Measurements from ENCODE around the gene CDC14B. TPM values are rescaled to one million over a fixed set of nuclear protein-coding genes. Genes with fewer than 3 reads are reported as not detected.

Gene CDC14B
- total RNA-seq, 1 experiment from 2014 or later = 5.2 TPM

- no peak for TF ChIP-seq EZH2 (IDR thresholded peaks at IDR 0.05; ENCODE audit: borderline replicate concordance, low read depth, low read length, poor library complexity, severe bottlenecking)
- no peak for DNase-seq (ENCODE audit: low spot score)
- CTCF ChIA-PET = no interaction called here
- H3K36me3 ChIP-seq (ENCODE audit: insufficient read depth, low read length, poor library complexity, severe bottlenecking) = no peaks in the 10 kb centered on the region
- intact Hi-C loops (cut with micrococcal nuclease; ENCODE audit: unreplicated experiment) = no loop called here
- no peaks in the 10 kb centered on the region for H3K9me3 ChIP-seq (ENCODE audit: low read depth, low read length, poor library complexity, severe bottlenecking)
- H3K4me1 ChIP-seq (ENCODE audit: insufficient read depth, low read length, poor library complexity, severe bottlenecking) = no peaks in the 10 kb centered on the region
- no TSS peak for BruUV-seq (replicated peaks)
- H3K4me3 ChIP-seq (ENCODE audit: low read depth, low read length, poor library complexity, severe bottlenecking) = no peak overlapping the region
- H3K27me3 ChIP-seq (replicated peaks; ENCODE audit: insufficient read depth, low read depth, low read length, poor library complexity) = no peaks in the 10 kb centered on the region
- POLR2A ChIA-PET (ENCODE audit: low non-redundant PET) = no interaction called here
- no peak overlapping the region for H3K27ac ChIP-seq (ENCODE audit: low read depth, low read length, poor library complexity, severe bottlenecking)
Measured at GRCh38 chr9:96557921-96558320, 61.7 kb downstream of the CDC14B start.

GRCh38 chr9:96556701-96557461 is 62.8 kb downstream of the CDC14B start:
- Histone ChIP-seq H3K4me1 (ENCODE audit: insufficient read depth, low read length, poor library complexity, severe bottlenecking) (no peaks in the 10 kb centered on the region), H3K9me3 (ENCODE audit: low read depth, low read length, poor library complexity, severe bottlenecking) (no peaks in the 10 kb centered on the region), H3K27me3 (replicated peaks; ENCODE audit: insufficient read depth, low read depth, low read length, poor library complexity) (no peaks in the 10 kb centered on the region), H3K4me3 (ENCODE audit: low read depth, low read length, poor library complexity, severe bottlenecking) (no peak overlapping the region), H3K27ac (ENCODE audit: low read depth, low read length, poor library complexity, severe bottlenecking) (no peak overlapping the region), H3K36me3 (ENCODE audit: insufficient read depth, low read length, poor library complexity, severe bottlenecking) (no peaks in the 10 kb centered on the region)
- TF ChIP-seq CTCF (conservative IDR thresholded peaks at IDR 0.05; ENCODE audit: low read depth, low read length) (no peak), EZH2 (IDR thresholded peaks at IDR 0.05; ENCODE audit: borderline replicate concordance, low read depth, low read length, poor library complexity, severe bottlenecking) (no peak)
- ChIA-PET POLR2A (ENCODE audit: low non-redundant PET) (no interaction called here), CTCF (no interaction called here)
- no TSS peak for BruUV-seq (replicated peaks)
- DNase-seq (ENCODE audit: low spot score) = no peak
- intact Hi-C loops (cut with micrococcal nuclease; ENCODE audit: unreplicated experiment) = no loop called here

GRCh38 chr9:96555567-96556386 is 63.9 kb downstream of the CDC14B start:
- Histone ChIP-seq H3K36me3 (ENCODE audit: insufficient read depth, low read length, poor library complexity, severe bottlenecking) (no peaks in the 10 kb centered on the region), H3K27me3 (replicated peaks; ENCODE audit: insufficient read depth, low read depth, low read length, poor library complexity) (no peaks in the 10 kb centered on the region), H3K4me1 (ENCODE audit: insufficient read depth, low read length, poor library complexity, severe bottlenecking) (no peaks in the 10 kb centered on the region), H3K4me3 (ENCODE audit: low read depth, low read length, poor library complexity, severe bottlenecking) (no peak overlapping the region), H3K9me3 (ENCODE audit: low read depth, low read length, poor library complexity, severe bottlenecking) (no peaks in the 10 kb centered on the region), H3K27ac (ENCODE audit: low read depth, low read length, poor library complexity, severe bottlenecking) (no peak overlapping the region)
- CTCF ChIA-PET = no interaction called here
- DNase-seq (ENCODE audit: low spot score) = peak; percentile 19
- BruUV-seq (replicated peaks) = no TSS peak
- intact Hi-C loops (cut with micrococcal nuclease; ENCODE audit: unreplicated experiment) = no loop called here
- POLR2A ChIA-PET (ENCODE audit: low non-redundant PET) = no interaction called here
- TF ChIP-seq EZH2 (IDR thresholded peaks at IDR 0.05; ENCODE audit: borderline replicate concordance, low read depth, low read length, poor library complexity, severe bottlenecking) (no peak), CTCF (conservative IDR thresholded peaks at IDR 0.05; ENCODE audit: low read depth, low read length) (no peak)

Data from A673 (cell line).